Measurements from ENCODE around the gene TFPI. TPM values are rescaled to one million over a fixed set of nuclear protein-coding genes. Genes with fewer than 3 reads are reported as not detected.

Gene TFPI
- total and polyA plus RNA-seq, 10 of the 15 experiments (the other 5 are each of a cell fraction or from before 2014, with no cell fraction given) = 0.07 to 0.59 (median 0.34) TPM

- in situ Hi-C loops (cut with MboI) (loop anchor here (5.0 kb wide), 2 partner anchors 75 to 340 kb away; no protein-coding TSS in a partner anchor), intact Hi-C loops (cut with micrococcal nuclease; ENCODE audit: unreplicated experiment) (loop anchor here (5.0 to 10.0 kb wide), 2 partner anchors 862 to 1010 kb away; no protein-coding TSS in a partner anchor)
- no peaks in the 10 kb centered on the region for H3K36me3 ChIP-seq (ENCODE audit: control insufficient read depth in 2 of 2, insufficient read depth in 2 of 2, low read length in 1 of 2)
- 0% methylated on average over 2 of the region's 2 CpGs for WGBS (ENCODE audit: insufficient coverage, insufficient replicate concordance, low lambda C conversion rate, missing lambda C conversion rate)
- ATAC-seq (no peak), FAIRE-seq (no peak), DNase-seq (ENCODE audit: low read depth, low spot score) (no peak)
- no peak overlapping the region for H3K9ac ChIP-seq (ENCODE audit: control insufficient read depth, insufficient read depth, low read length)
- ChIA-PET POLR2A (no interaction called here), RAD21 (ENCODE audit: unreplicated experiment) (interaction anchor here (1.0 to 6.4 kb wide), 4 partner anchors 47 to 340 kb away, joined by 3 to 297 read pairs (median 6); no protein-coding TSS in a partner anchor), SMC1A (ENCODE audit: uncharacterized antibody, unreplicated experiment) (interaction anchor here (0.9 to 8.6 kb wide), 12 partner anchors 17 to 349 kb away, joined by 3 to 389 read pairs (median 4); no protein-coding TSS in a partner anchor), CTCF (interaction anchor here (1.0 to 6.6 kb wide), 9 partner anchors 12 to 639 kb away, joined by 3 to 562 read pairs (median 5); partner anchors contain the start of gene TFPI)
- no peaks in the 10 kb centered on the region for H3K9me3 ChIP-seq (replicated peaks; ENCODE audit: control insufficient read depth, insufficient read depth, low read length)
- no peak overlapping the region for H2AFZ ChIP-seq (ENCODE audit: control insufficient read depth, low read depth, low read length)
- no peak overlapping the region for H3K27ac ChIP-seq (ENCODE audit: control insufficient read depth, insufficient read depth)
- no TSS peak for BruUV-seq (replicated peaks)
- H3K4me2 ChIP-seq (ENCODE audit: control insufficient read depth, insufficient read depth) = no peak overlapping the region
- no peaks in the 10 kb centered on the region for H3K27me3 ChIP-seq (replicated peaks in 1 of 2; ENCODE audit: control insufficient read depth in 2 of 2, insufficient read depth in 2 of 2, low read length in 1 of 2)
- H3K4me1 ChIP-seq (ENCODE audit: control insufficient read depth, insufficient read depth, low read length) = no peaks in the 10 kb centered on the region
- TF ChIP-seq PAX5 (IDR thresholded peaks at IDR 0.05; ENCODE audit: borderline replicate concordance, low read depth, low read length) (no peak), MLLT1 (IDR thresholded peaks at IDR 0.05) (no peak), POLR2AphosphoS5 (IDR thresholded peaks at IDR 0.05; ENCODE audit: low read length) (no peak), ZNF687 (IDR thresholded peaks at IDR 0.05) (no peak), RAD51 (IDR thresholded peaks at IDR 0.05) (no peak), CBFB (IDR thresholded peaks at IDR 0.05; ENCODE audit: low read depth) (no peak)
- no peaks in the 10 kb centered on the region for H3K79me2 ChIP-seq (ENCODE audit: control insufficient read depth, insufficient read depth, low read length)
- H4K20me1 ChIP-seq (ENCODE audit: control insufficient read depth, insufficient read depth) = no peaks in the 10 kb centered on the region
- H3K4me3 ChIP-seq = no peak overlapping the region
Observed at GRCh38 chr2:187502467-187502866, 51.8 kb downstream of the TFPI start.

Data from GM12878 (cell line).